Astrocyte (in vitro differentiated cells and primary cell): ENCODE data around the gene NUBPL.

Experiments used
- CTCF ChIP-seq: IDR thresholded peaks from 2 replicates; pipeline ENCODE4 v1.5.1; 2011; ENCODE audit warnings: low read depth, mild to moderate bottlenecking, inconsistent platforms, low read length, moderate library complexity; ENCODE audit not compliant: insufficient read depth
- EZH2 ChIP-seq: IDR thresholded peaks from 2 replicates; pipeline ENCODE4 v1.6.1; 2012; ENCODE audit warnings: mild to moderate bottlenecking, low read length, inconsistent platforms; ENCODE audit not compliant: insufficient read depth

- TF ChIP-seq CTCF (no peak), EZH2 (no peak)
Measured at GRCh38 chr14:31827325-31827724, 266.1 kb downstream of the NUBPL start.
